ENCODE results near the gene RAD23A.

DNA sequence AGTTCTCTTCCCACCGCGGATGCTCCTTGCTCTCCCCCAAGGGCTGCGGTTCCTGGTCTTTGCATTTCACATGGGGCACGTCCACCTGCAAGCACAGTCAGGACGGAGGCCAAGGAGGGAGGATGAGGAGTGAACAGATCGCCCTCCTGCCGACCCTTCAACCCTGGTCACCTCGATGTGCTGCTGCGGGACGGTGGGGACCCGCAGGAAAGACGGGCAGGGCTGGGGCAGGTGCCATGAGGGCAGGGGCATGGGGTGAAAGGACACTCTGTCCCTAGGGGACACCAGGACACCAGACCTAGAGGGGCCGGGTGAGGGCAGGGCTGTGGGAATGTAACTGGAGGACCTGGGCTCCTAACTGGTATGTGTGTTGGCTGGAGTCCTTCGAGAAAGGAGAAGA lies 27.4 kb upstream of the RAD23A start:
- TF ChIP-seq, protein P1, sequence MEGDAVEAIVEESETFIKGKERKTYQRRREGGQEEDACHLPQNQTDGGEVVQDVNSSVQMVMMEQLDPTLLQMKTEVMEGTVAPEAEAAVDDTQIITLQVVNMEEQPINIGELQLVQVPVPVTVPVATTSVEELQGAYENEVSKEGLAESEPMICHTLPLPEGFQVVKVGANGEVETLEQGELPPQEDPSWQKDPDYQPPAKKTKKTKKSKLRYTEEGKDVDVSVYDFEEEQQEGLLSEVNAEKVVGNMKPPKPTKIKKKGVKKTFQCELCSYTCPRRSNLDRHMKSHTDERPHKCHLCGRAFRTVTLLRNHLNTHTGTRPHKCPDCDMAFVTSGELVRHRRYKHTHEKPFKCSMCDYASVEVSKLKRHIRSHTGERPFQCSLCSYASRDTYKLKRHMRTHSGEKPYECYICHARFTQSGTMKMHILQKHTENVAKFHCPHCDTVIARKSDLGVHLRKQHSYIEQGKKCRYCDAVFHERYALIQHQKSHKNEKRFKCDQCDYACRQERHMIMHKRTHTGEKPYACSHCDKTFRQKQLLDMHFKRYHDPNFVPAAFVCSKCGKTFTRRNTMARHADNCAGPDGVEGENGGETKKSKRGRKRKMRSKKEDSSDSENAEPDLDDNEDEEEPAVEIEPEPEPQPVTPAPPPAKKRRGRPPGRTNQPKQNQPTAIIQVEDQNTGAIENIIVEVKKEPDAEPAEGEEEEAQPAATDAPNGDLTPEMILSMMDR (IDR thresholded peaks at IDR 0.05): no peak
- no peak for TF ChIP-seq CHD2 (IDR thresholded peaks at IDR 0.05; ENCODE audit: low read length, partially characterized antibody)
- no peak for TF ChIP-seq KDM5A (IDR thresholded peaks at IDR 0.05)
- no peak for TF ChIP-seq POLR2A (IDR thresholded peaks at IDR 0.05; ENCODE audit: low read length)
- TF ChIP-seq MAFK (IDR thresholded peaks at IDR 0.05; ENCODE audit: partially characterized antibody): no peak
- TF ChIP-seq, protein P2, sequence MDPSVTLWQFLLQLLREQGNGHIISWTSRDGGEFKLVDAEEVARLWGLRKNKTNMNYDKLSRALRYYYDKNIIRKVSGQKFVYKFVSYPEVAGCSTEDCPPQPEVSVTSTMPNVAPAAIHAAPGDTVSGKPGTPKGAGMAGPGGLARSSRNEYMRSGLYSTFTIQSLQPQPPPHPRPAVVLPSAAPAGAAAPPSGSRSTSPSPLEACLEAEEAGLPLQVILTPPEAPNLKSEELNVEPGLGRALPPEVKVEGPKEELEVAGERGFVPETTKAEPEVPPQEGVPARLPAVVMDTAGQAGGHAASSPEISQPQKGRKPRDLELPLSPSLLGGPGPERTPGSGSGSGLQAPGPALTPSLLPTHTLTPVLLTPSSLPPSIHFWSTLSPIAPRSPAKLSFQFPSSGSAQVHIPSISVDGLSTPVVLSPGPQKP (IDR thresholded peaks at IDR 0.05; ENCODE audit: low read depth, low read length): no peak
- TF ChIP-seq EP300 (IDR thresholded peaks at IDR 0.05): no peak
- no peak for TF ChIP-seq BHLHE40 (IDR thresholded peaks at IDR 0.05; ENCODE audit: low read depth, low read length)
- TF ChIP-seq, protein P3, sequence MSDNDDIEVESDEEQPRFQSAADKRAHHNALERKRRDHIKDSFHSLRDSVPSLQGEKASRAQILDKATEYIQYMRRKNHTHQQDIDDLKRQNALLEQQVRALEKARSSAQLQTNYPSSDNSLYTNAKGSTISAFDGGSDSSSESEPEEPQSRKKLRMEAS (IDR thresholded peaks at IDR 0.05): no peak
- no peak for TF ChIP-seq SREBF2 (IDR thresholded peaks at IDR 0.05)
- no peak for TF ChIP-seq TP53 (CRISPR knock-in tag; IDR thresholded peaks at IDR 0.05)

All from A549 (cell line).